GM19193 (cell line): ENCODE measurements around the gene CYP11A1.

Source experiments
- POLR2A ChIP-seq: IDR thresholded peaks from 4 replicates; pipeline ENCODE4 v1.6.1; 2011; ENCODE audit not compliant: insufficient read depth, insufficient read length; ENCODE audit errors: extremely low read depth

Gene CYP11A1

DNA sequence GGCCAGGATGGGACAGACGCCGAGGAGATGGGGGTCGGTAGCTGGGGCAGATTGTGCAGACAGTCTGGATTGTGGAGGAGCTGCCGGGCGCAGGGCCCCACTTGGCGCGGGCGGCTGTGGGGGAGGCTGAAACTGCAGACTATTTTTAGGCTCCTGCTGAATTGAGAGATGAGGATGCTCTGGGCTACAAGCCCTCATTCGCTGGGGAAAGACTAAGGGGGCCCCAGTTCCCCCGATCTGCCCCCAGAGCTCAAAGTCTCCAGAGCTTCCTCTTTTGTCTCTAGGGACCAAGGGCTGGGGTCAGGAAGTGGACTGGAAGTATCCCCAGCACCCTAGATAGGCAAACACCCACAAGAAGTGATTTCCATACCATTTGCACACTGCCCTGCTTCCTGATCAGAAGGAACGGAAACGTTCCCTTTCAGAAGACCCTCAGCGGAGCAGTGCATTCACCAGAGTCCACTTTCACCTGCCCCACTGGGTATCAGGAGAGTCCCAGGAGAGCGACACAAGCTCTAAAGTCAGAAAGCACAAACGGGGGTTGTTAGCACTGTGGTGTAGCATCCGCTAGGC lies 36.6 kb upstream of the CYP11A1 start:
- TF ChIP-seq POLR2A = peak; percentile 33

GRCh38 chr15:74403588-74403919 lies 36.1 kb upstream of the CYP11A1 start:
- peak; percentile 63 for TF ChIP-seq POLR2A

DNA sequence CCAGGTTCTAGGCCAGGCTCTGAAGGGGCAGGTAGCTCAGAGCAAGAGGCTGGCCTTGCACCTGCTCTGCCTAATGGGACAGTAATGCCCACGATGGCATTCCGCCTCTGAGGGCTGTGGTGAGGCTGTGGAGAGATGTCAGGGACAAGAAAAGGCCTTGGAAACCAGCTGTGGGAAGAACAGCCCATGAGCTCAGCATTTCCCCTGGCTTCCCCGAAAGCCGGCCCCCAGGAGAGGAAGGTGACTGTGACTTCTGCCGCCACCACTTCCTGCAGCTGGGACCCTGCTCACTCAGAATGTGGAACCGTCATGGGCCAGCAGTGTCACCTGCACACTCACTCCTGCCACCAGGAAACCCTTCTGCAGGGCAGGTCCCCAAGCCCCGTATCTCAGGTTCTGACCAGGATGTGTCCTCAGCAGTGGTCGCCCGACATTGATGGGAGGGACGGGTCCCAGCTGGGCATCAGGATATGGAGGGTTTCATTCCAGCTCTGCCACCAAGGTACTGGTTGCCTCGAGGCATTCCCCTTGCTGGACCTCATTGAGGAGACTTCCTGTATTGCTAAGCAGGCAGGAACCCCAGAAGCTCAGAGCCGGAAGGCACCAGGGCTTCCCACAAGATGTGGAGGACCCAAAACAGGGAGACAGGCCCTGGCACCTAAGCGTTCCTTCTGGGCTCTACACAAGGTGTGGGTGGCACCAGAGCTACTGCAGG lies 35.6 kb upstream of the CYP11A1 start:
- TF ChIP-seq POLR2A = peak; percentile 62

- TF ChIP-seq POLR2A = peak; percentile 54
Measured at GRCh38 chr15:74402337-74402841, 34.9 kb upstream of the CYP11A1 start.

DNA sequence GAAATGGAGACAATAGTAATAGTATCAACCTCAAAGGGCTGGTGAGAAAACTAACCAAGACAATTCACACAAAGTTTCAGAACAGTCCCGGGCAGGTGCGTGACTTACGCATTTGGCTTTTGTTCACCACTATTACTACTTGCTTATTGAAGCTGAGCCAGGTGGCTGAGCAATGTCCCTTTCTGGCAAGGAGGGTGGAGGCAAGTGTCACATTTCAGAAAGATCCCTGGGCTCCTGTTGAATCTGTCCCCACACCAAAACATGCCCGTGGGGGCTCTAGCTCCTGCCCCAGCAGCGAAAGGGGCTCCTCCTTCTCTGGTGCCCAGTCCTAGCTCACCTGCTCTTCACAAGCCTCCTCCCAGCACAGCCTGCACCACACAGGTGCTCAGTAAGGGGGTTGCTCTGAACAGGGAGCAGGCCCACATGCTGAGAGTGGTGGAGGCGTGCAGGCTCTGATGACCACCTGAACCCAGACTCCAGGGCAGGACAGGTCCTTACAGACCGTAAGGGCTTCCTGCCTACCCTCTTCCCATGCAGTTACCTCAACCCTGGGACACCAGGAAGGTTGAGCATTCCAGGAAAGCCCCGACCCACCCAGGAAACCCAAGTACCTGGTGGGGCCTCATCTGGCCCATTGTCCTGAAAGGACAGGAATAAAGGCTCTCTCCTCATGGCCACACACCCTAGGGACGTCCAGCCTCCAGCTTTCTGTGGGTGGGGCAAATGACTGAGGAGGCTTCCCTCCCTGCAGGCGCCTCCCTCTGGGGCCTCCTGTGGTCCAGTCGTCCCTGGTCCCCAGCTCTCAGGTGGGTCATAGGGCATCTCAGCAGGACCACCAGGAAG lies 33.7 kb upstream of the CYP11A1 start:
- TF ChIP-seq POLR2A = peak; percentile 53

GRCh38 chr15:74400313-74400860 lies 32.9 kb upstream of the CYP11A1 start:
- no peak for TF ChIP-seq POLR2A

DNA sequence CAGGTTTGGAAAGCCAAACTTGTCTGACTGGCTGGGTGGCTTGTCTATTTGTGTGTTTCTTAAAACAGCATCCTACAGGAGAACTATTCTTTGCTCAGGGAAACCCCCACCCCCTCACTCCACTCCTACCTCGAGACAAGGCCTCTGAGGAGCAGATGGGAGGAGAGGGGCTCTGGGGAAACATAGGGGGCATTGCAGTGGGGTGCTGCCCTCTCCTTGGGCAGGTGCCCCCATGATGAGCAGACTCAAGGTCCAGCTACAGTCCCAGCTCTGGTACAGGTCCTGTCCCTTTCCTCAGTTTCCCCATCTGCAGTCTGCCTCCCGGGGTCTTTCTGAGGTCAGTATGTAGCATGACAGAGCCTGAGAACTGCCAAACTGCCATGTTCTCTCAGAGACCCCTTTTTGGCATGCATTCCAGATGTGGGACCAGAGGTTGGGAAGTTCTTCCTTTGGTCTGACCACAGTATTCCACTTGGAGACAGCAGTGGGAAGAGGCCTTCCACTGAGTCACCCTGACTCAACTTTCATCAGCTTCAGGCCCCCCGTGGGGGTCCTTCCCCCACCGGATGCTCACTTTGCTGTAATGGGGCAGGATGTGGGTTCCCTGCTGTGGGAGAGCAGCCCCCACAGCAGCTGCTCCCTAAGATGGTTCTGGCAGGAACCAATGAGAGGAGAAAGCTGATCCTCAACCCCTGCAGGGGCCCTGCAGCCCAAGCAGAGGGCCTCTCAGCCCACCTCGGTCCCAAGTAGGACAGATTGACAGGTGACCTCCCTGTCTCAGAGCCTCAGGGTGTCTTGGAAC lies 32.3 kb upstream of the CYP11A1 start:
- peak; percentile 44 for TF ChIP-seq POLR2A

- TF ChIP-seq POLR2A = no peak
Measured at GRCh38 chr15:74399100-74399499, 31.7 kb upstream of the CYP11A1 start.

GRCh38 chr15:74398183-74398582 lies 30.7 kb upstream of the CYP11A1 start:
- no peak for TF ChIP-seq POLR2A

DNA sequence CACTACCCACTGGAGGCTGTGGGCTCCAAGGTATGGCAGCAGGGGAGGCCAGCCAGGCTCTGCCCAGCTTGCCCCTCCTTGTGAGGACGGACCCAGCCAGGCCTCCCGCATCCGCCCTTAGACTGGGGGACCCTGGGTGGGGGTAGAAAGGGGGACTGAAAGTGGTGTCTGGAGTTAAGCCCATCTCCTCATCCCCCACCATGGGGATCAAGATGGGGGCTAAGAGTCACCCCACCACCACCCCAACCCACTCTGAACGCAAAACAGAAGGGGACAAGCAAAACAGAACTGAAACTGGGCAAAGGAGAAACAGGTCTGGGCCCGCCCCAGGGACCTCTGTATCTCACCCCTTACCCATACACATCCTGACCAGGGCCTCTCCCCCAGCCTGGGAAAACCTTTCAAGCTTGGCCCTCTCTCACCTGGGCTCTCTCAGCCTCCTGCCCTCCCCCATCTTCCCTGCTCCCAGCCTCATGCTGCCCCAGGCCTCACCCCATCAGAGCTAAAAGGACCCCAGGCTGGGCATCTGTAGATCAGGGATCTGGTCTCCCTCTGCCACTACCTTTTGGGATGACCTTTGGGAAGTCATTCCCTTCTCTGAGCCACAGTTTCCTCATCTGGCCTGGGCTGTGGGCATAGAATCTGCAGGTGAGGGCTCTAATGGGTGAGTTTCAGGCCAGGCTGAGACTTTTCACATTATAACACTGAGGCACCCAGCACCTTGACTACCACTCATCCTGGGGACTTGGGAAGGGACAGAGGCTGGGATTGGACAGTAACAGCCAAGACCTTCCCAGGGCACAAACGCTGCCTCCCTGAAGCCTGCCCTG lies 30.0 kb upstream of the CYP11A1 start:
- TF ChIP-seq POLR2A = peak; percentile 31

DNA sequence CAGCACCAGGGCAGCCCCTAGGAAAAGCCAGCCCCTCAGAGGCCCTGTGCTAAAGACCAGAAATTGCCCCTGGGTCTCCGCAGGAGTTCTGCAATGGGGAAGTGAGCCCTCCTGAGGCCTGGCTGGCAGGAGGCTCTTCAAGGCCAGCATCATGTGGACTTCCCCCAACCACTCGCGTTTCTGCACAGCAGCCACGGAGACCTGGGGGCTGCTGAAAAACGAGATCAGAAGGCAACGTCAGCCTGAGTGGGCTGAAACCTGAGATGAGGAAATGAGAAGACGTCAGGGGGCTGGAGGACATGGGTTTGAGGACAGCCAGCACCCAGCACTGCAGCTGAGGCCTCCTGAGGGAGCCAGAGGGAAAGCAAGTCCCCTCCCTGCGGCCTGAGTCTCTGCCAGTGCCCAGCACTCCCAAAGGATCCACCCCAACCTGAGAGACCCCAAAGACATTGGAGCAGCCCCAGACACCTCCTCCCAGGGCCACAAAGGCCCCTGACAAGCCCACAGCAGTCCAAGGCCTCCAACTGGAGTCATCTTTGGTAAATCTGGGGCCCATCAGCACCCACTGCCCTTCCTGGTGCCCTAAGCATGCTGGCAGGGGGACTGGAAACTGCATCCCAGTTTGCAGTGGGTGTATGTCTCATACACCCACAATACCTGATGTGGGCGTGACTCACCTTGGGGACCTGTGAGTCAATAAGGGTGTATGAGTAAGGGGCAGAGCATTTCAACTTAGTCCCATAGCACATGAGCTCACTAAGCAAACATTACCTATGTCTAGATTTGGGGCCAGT lies 29.2 kb upstream of the CYP11A1 start:
- peak; percentile 54 for TF ChIP-seq POLR2A

GRCh38 chr15:74396146-74396438 lies 28.6 kb upstream of the CYP11A1 start:
- TF ChIP-seq POLR2A = no peak
